OCI-M2 (cell line): Measurements from ENCODE around the gene ZNF423.
"Not testable (repeated sequence)": the region's sequence is repeated elsewhere in the genome, so short reads cannot be mapped to it uniquely, and the experiment has no call there.

Source experiments
- DNase-seq: peaks from one replicate; lab custom pipeline; 2025; ENCODE audit not compliant: unreplicated experiment; lab: John Stamatoyannopoulos, UW

Gene ZNF423

DNA sequence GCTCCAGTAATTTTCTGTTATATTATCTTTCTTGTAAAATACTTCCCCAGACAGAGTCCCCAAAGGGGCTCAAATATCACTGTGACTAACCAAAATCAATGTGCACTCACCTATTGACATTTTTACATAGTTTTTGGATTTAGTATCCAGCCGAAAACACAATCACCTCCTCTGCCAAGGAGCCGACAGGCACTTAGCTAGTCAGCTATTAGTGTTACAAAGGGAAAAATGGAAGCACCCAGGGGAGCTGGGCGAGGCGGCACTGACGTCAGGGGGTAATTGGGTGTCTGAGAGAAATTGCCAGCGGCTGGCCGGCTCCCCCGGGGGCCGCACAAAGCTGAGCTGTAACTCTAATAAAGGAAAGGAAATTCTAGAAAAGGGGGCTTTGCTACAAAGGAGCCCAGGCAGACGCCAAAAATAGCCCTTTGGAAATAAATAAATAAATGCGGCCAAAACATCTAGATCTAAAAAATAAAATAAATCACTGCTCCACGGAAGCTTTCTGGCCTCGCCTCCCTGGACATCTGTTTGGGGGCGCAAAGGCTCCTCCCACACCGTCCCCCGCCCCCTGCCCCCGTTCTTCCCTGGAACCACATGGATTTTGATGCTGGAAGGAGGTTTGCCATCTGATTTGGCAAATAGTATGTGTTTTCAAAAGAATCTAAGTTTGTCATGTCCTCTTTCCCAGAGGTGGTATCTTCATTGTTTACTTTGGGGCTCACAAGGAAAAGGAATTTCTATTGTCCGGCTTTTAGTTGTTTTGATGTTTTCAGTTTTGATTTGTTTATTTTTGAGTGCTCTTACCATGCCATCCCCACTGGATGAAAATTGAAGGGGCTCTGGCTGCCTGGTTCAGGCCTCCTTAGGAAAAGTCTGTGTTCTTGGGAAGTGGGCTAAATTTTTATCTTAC is 156.7 kb downstream of the ZNF423 start:
- DNase-seq: no peak

DNA sequence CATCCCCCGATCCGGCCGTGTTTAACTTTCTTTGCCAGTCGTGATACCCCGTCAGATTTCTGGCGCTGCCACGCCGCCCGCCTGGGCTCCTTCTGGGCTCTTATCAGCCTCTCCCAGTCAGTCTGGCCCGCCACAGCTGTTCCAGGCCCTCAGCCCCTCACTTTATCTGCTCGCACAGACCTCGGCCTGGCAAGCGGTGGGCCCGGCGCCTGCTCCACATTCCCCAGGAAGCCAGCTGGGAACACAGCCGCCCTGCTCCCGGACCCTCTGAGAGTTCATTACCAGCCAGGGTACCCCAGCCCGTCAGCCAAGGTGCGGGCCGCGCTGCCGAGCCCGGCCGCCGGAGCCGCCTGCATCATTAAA is 157.5 kb downstream of the ZNF423 start:
- no peak for DNase-seq

DNA sequence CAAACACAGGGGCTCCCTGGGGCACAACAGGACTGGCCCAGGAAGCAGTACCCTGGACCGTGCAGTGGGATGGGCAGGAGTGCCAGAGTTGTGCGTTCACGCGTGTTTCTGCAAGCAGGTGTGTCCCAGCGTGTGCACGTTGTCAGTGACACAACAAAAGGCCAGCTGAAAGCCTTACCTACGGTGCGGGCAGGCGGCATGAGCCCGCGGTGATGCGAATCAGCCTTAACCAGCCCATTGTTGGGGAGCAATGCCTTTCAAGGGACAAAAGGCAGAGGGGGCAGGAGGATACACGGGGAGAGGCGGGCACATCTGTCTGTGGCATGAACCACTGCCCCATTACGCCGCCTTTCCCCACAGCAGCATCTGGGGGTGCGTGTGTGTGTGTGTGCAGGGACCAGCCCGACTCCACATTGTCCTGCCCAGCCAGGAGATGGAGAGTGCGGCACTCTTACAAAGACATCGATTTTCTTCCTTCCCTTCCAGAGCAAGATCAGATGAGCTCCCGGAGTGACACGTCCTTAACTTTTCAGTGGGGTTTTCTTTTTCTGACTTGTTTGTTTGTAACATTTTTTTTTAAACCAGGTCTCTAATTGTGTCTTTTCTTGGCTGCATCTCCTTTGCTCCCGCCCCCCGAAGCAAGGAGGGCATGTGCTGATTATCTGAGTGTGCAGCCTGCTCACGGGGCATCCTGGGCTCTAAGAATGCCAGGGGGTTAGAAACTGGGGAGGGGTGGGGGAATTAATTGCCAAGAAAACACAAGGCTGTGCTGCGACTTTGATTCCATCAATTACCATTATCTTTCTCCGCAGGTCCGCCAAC is 158.1 kb downstream of the ZNF423 start:
- DNase-seq: no peak

DNA sequence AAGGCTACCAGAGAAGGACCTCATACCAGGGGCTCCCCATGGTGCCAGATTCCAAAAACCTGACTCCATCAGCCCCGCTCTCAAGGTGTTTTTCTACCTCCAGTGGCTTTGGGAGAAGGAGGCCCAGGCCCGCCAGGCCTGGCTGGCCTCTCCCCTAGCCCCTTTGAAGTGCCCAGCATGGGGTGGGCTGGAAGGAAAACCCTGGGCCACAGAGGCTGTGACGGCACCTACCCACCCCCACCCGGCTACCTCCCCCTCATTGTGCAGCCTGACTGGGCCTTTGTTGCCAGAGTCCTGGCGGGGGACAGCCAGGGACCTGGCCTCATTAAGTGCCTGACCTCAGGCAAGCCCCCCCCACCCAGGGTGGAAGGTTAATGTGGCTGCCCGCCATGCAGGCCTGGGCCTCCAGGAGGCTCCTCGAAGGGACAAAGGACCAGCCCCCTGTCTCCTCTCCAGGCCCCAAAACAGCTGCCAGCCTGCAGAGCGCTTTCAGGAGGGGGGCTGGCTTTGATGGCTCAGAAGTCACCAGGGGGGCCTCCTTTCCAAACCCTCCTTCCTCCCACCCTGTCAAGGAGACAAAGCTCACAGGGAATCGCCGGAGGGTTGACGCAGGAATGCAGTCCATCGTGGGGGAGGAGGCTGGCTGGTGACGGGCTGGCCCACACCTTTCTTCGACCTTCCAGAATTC is 159.4 kb downstream of the ZNF423 start:
- DNase-seq: no peak

DNA sequence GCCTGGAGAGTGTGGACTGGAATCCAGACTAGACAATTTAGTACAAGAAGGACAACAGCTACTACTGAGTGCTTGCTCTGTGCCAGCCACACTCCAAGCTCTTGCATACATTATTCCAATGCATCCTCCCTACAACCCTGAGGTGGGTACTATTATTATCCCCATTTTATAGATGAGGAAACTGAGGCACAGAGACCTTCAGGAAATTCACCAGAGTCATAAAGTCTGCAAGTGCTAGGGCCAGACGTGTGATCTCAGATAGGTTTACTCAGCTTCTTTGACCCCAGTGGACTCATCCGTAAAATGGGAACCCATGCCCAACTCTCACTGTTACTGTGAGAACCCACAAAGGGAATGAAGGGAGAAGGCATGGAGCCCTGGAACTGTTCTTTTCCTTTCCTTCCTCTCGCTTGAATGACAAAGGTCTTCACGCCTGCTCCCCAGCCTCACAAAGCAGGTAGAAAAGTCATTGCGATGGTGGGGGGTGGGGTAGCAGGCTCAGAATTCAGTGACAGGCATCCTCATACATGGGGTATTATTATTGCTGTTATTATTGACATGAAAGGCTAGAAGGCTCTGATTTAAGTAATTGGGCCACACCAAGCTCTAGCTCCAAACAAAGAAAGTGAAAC is 160.0 kb downstream of the ZNF423 start:
- no peak for DNase-seq

DNA sequence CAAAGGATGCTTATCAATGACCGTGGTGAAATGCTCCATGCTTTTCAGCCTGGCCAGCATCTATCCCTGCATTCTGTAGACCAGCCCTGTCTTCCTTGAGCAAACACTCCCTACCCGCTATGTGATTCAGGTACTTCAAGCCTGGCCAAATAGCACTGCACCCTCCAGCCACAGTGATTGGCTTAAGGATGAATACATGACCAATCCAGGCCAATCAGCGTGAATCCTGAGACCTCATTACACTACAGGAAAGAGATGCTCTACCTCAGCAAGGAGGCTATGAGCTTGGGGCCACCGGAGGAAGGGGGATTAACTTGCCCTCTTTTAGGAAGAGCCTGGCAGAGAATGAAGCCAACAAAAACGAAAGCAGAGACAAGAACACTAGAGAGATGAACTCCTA is 162.5 kb downstream of the ZNF423 start:
- DNase-seq: no peak

DNA sequence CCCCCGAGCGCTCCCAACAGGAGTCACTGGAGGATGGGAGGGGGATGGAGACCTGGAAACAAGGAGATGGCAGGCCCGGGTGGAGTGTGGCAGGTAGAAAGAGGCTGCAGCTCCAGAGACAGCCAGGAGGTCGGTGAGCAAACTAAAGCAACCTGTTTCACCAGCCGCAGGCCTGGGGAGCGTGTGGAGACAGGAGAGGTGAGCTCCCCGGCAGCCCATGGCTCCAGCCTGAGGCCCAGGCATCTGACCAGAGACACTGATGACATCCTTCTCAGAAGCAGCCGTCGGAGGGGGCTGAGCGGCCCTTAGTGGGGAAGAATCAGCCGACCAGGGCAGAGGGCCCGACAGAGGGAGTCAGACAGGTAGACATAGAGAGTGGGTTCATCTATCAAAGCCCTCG is 165.1 kb downstream of the ZNF423 start:
- no peak for DNase-seq

DNA sequence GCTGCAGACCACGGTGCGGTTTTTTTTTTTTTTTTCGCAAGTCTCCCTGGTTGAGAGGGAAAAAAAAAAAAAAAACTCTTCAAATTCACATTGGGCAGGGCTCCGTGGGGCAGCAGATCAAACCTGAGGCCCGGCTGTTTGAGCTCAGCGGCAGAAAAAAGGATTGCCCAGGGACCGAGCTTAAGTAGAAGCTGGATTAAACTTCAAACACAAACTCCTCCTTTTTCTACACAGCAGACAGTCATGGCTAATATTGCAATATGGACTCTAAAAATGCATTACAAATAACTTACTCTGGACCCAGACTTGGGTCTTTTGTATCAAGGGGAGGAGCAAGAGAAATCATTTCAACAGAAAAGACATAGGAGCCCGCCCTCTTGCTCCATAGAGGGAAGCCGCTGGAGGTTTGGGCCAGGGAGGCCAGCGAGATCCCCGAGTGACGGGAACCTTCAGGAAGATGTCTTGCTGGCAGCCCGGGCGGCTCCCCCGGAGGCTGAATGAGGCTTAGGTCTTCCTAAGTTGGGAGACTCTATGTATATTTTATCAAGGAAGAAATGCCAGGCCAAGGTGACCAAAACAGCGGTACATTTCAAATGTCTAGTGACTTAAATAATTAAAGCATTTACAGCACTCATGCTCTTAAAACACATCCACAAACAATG is 167.7 kb downstream of the ZNF423 start:
- DNase-seq: no peak

DNA sequence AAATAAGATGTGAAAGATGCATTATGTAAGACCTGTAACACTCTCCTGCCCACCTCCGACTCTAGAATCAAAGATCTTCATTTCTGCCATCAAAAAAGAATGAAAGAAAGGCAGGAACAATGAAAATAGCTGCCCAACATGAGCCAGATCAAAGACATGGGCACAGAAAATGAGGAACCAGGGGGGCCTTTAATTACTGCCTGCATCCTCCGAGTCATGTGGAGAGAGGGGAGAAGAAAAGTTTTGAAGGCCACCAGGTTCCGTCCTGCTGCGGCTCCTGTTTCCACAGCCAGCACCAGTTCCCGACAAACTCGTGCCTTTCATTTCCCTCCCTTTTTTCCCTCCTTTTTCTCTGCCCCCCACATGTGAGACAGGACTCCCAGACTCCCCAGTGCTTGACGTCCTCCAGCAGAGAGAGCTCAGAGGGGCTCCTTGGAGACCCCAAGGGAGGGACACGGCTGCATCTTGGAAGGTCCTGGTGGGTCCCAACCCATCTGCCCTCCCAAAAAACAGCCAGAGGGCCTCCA is 168.4 kb downstream of the ZNF423 start:
- no peak for DNase-seq

DNA sequence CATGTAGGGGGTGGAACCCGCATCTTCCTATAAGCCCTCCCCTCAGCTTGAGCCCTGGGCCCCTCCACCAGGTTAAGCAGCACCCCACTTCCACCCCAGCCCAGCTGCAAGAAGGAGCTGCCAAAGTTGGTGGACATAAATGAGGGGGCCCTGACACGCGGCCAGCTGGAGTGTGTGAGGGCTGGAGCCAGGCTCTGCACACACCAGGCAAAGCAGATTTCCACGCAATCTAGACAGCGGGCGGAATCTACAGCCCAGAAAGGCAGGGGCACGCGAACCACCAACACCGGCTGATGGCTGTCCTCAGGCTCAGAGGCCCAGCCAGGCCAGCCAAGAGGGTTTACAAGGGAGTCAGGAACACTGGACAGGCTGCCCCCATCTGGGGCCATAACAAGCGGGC is 171.2 kb downstream of the ZNF423 start:
- no peak for DNase-seq

DNA sequence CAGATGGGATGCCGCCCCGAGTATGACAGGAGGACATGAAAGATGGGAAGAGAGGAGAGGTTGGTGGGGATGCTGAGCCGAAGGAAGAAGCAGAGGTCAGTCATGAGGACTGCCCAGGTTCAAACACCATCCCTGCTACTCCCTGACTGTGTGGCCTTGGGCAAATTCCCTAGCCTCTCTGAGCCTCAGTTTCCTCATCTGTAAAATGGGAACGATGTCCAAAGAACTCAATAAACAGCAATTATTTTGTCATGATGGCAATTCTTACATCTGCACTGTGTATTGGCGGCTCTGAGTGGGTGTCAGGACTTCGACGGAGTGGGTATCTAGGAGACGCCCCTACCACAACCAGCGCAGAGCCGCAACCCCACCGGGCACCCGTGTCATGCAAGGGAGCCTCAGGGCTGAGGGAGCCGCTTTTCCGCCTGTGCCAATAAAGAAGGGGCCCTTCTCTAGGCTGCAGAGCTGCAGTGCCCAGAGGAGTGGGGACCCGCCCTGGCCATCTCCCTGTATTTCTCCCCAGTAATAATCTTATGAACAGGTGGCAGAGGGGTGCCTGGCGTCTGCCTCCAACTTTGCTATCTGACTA is 173.2 kb downstream of the ZNF423 start:
- no peak for DNase-seq

DNA sequence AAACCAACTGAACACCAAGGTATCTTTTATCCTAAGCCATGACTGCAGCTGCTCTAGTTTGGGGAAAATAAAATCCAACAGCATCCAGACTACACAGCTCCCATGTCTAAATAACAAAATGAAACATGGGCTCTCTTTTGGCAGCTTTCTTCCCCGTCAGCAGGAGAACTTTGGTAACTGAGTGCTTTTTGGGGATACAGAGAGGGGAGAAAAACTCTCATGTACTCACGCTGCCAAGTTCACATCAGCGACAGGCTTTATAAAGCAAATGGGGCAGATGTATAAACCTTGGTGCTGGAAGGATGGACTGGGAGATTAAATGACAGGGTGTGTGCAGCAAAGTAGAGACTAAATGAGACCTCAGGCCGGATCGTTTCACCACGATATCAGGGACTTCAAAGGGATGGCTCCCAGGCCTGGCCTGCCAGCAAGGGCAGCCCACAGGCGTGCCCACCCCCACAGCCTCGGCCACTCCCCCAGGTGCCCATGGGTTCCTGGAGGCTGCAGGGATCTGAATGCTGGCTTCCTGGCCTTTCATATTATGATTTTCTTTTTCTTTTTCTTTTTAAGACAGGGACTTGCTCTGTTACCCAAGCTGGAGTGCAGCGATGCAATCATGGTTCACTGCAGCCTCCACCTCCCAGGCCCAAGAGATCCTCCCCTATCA is 174.6 kb downstream of the ZNF423 start:
- no peak for DNase-seq

DNA sequence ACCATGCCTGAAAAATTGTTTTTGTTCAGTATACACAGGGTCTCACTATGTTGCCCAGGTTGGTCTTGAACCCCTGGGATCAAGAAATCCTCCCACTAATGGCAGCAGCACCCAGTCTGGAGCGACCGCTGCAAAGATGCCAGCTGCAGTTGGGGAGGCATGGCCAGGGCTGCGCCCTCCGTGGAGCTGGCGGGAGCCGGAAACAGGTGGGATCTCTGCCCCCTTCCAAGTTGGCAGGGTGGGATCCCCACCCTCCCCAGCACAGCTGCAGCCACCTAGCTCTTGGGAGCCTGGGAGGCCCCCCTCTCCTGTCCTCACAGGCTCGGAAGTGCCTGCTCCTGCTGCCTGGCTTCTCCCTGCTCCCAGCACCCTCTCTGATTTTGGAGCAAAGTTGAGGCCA is 176.8 kb downstream of the ZNF423 start:
- no peak for DNase-seq

DNA sequence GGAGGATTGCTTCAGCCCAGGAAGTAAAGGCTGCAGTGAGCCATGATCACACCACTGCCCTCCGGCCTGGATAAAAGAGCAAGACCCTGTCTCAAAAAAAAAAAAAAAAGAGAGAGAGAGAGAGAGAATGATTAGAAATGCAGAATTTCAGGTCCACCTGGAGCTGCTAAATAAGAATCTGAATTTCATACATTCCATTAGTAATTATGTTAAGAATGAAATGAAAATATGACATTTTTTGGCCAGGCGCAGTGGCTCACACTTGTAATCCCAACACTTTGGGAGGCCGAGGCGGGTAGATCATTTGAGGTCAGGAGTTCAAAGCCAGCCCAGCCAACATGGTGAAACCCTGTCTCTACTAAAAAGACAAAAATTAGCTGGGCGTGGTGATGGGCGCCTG is 178.3 kb downstream of the ZNF423 start:
- not testable (repeated sequence) for DNase-seq

DNA sequence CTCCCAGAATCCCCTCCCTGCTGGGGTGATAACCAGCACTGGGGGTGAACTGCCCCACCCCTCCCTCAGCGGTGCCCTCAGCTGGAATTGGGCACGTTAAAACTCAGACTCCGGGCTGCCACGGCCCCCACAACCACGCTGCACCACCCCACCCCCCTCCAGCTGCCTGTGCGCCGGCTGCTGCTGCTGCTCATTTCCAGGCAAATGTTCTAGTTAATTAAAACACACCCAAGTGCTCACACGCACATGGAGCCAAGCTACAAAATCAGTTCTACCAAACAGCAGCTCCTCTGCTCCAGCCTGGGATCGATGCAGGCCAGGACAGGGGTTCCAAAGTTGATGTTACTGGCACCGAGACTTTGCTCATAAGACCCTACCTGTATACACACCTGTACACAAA is 180.5 kb downstream of the ZNF423 start:
- no peak for DNase-seq

DNA sequence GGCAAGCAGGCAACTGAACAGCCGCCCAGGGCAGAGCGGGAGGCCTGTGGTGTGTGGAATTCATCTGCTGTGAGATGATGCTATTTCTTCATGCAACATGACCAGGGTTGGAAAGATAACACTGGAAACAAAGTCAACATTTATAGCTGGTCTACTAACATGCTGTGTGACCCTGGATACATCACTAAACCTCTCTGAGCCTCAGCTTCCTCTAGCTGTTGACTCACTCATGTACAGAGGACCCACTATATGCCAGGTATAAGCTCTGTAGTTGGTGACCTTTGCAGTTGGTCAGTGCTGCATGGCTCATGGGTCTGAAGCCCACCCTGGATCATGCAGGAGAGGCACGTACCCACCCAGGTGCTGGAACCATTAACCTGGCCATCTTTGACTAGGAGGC is 180.9 kb downstream of the ZNF423 start:
- no peak for DNase-seq

DNA sequence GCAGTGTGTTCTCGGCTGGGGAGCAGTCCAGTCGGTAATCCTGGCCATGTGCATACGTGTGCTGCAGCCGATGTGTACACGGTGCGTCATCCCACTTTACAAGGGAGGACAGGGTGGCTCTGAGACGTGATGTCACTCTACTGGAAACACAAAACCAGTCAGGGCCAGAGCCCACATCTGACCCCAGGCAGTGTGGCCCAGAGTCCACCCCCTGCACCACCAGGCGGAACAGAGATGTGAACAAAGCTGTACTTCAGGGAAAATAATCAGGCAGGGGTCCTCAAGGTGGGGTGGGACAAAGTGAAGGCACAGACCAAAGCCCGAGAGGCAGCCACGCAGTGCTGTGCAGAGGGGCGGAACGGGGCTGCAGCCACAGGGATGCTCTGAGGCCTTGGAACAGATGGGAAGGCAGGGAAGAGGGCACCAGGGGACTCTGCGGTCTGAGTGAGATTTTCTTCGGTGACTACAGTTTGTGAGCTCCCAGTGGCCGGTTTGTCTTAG is 181.5 kb downstream of the ZNF423 start:
- no peak for DNase-seq

DNA sequence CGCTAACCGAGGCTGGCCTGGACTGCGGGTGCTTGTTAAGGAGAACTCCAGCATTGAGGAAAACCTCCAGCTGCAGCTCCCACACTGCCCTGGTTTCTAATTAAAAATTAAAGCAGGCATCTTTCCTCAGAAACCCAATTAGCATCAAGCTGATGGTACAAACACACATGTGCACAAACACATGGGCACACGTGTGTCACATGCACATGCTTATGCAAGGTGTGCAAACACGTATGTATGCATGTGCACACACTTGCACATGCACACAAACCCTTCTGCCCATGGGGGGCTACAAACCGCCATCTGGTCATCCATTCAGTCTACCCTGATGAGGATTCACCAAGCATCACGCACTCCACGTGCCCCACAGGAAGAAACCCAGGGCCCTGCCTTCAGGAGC is 182.5 kb downstream of the ZNF423 start:
- no peak for DNase-seq

DNA sequence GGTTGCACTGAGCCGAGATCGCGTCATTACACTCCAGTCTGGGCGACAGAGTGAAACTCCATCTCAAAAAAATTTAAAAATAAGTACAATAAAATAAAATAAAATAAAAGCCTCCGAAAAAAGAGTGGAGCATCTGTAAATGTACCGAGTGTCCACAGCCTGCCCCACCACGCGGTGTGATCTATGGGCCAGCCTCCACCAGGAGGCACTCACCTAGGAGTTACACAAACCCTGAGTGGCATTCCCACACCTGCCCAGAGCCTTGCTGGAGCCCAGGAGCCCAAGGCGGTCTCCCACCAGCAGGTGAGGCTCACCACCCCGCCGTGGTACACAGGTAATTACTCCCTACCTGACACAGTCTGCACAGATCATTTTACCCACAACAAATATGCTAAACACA is 183.2 kb downstream of the ZNF423 start:
- DNase-seq: no peak
